T-helper 2 cell treated with Interferon-gamma antibody and Interleukin-4, amounts not matched to agents 5 μg/mL and 100 μg/mL, for 36 hours (primary cell): ENCODE results near the gene PLPP2.

Experiments
- DNase-seq: peaks from one replicate; pipeline ENCODE4 v3.0.0; 2021; ENCODE audit warnings: low spot score
- H3K27ac Mint-ChIP-seq: one replicate; pipeline ENCODE4 v1.8.0; 2021; ENCODE audit warnings: mild to moderate bottlenecking, mixed read lengths
- H3K27me3 Mint-ChIP-seq: one replicate; pipeline ENCODE4 v1.8.0; 2021; ENCODE audit warnings: low read depth, mixed read lengths
- H3K36me3 Mint-ChIP-seq: one replicate; pipeline ENCODE4 v1.8.0; 2021; ENCODE audit warnings: low read depth, mixed read lengths
- H3K4me1 Mint-ChIP-seq: one replicate; pipeline ENCODE4 v1.8.0; 2021; ENCODE audit warnings: low read depth, mixed read lengths
- H3K4me3 Mint-ChIP-seq: one replicate; pipeline ENCODE4 v1.8.0; 2022; ENCODE audit warnings: mild to moderate bottlenecking, moderate library complexity, mixed read lengths
- H3K9me3 Mint-ChIP-seq: one replicate; pipeline ENCODE4 v1.8.0; 2021; ENCODE audit warnings: mixed read lengths

Gene PLPP2

DNA sequence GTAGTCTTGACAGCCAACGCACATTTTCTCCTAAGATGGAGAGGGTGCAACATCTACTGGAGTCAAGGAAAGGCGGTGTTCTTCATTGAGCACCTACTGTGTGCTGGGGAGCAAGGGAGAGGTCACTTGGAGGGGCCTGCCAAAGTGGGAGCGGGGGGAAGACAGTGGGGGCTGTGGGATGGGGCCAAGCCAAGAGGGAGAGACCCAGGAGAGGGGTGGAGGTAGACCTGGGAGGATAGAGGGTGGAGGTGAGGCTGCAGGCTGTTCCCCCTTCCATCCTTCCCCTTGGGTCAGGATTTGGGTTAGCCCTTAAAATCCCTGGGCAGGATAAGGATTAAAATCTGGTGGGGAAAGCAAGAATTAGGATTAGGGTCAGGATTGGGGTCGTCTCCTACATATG lies 1.7 kb upstream of the PLPP2 start:
- H3K4me3 Mint-ChIP-seq, result no peak overlapping the region
- H3K27me3 Mint-ChIP-seq, result peaks cover 37% of the 10 kb centered on the region

GRCh38 chr19:292281-292884 lies 1.2 kb upstream of the PLPP2 start:
- H3K4me3 Mint-ChIP-seq, result no peak overlapping the region
- no peak for DNase-seq
- no peaks in the 10 kb centered on the region for H3K36me3 Mint-ChIP-seq
- peaks cover 38% of the 10 kb centered on the region for H3K27me3 Mint-ChIP-seq
- H3K4me1 Mint-ChIP-seq, result no peaks in the 10 kb centered on the region
- H3K27ac Mint-ChIP-seq, result no peak overlapping the region
- H3K9me3 Mint-ChIP-seq, result no peaks in the 10 kb centered on the region

More for the DNA sequence above, 1.7 kb upstream of the PLPP2 start:
- Mint-ChIP-seq H3K27ac (no peak overlapping the region), H3K4me1 (no peaks in the 10 kb centered on the region), H3K9me3 (no peaks in the 10 kb centered on the region), H3K36me3 (no peaks in the 10 kb centered on the region)
- no peak for DNase-seq

- Mint-ChIP-seq H3K4me3 (no peak overlapping the region), H3K9me3 (no peaks in the 10 kb centered on the region), H3K27ac (no peak overlapping the region), H3K27me3 (peaks cover 39% of the 10 kb centered on the region), H3K4me1 (no peaks in the 10 kb centered on the region), H3K36me3 (no peaks in the 10 kb centered on the region)
- DNase-seq, result no peak
Observed at GRCh38 chr19:291561-292280, 518 bp upstream of the PLPP2 start.

- Mint-ChIP-seq H3K4me1 (no peaks in the 10 kb centered on the region), H3K4me3 (no peak overlapping the region), H3K27ac (no peak overlapping the region), H3K27me3 (peaks cover 39% of the 10 kb centered on the region), H3K36me3 (no peaks in the 10 kb centered on the region), H3K9me3 (no peaks in the 10 kb centered on the region)
- no peak for DNase-seq
Observed at GRCh38 chr19:290372-291005, 714 bp downstream of the PLPP2 start.

- peaks cover 38% of the 10 kb centered on the region for H3K27me3 Mint-ChIP-seq
- H3K27ac Mint-ChIP-seq, result no peak overlapping the region
- DNase-seq, result no peak
- H3K9me3 Mint-ChIP-seq, result no peaks in the 10 kb centered on the region
- H3K4me1 Mint-ChIP-seq, result no peaks in the 10 kb centered on the region
- H3K4me3 Mint-ChIP-seq, result no peak overlapping the region
- H3K36me3 Mint-ChIP-seq, result no peaks in the 10 kb centered on the region
Observed at GRCh38 chr19:289651-290371, 1.4 kb downstream of the PLPP2 start.

GRCh38 chr19:288911-289310 lies 2.3 kb downstream of the PLPP2 start:
- Mint-ChIP-seq H3K4me1 (no peaks in the 10 kb centered on the region), H3K27me3 (peaks cover 29% of the 10 kb centered on the region), H3K9me3 (no peaks in the 10 kb centered on the region), H3K27ac (no peak overlapping the region), H3K4me3 (no peak overlapping the region), H3K36me3 (no peaks in the 10 kb centered on the region)
- no peak for DNase-seq

DNA sequence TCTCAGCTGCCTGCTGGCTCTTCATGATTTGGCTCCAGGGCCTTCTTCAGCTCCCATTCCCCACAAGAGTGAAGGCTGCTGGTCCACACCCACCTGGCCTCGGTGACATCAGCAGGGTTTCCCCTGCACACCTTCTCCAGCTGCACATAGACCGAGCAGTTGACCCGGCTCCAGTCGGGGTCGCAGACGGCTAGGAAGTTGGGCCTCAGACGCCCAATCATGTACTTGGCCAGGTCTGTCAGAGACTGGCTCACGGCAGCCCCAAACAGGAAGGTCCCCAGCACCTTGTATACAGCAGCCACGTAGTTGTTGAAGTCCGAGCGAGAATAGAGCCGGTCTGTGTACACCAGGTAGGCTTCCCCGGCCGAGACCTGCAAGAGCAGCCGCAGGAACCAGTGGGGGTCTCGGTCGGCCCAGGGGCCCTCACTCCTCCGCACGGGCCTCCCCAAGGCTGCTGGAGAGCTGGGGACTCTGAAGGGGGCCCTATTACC lies 3.8 kb downstream of the PLPP2 start:
- Mint-ChIP-seq H3K27me3 (peaks cover 16% of the 10 kb centered on the region), H3K9me3 (no peaks in the 10 kb centered on the region), H3K27ac (no peak overlapping the region), H3K4me3 (no peak overlapping the region), H3K4me1 (no peaks in the 10 kb centered on the region), H3K36me3 (no peaks in the 10 kb centered on the region)
- DNase-seq, result no peak

GRCh38 chr19:283395-283794 lies 7.8 kb downstream of the PLPP2 start:
- Mint-ChIP-seq H3K9me3 (no peaks in the 10 kb centered on the region), H3K27ac (no peak overlapping the region), H3K27me3 (peaks cover 2% of the 10 kb centered on the region), H3K4me1 (no peaks in the 10 kb centered on the region), H3K4me3 (no peak overlapping the region), H3K36me3 (no peaks in the 10 kb centered on the region)
- DNase-seq, result no peak

DNA sequence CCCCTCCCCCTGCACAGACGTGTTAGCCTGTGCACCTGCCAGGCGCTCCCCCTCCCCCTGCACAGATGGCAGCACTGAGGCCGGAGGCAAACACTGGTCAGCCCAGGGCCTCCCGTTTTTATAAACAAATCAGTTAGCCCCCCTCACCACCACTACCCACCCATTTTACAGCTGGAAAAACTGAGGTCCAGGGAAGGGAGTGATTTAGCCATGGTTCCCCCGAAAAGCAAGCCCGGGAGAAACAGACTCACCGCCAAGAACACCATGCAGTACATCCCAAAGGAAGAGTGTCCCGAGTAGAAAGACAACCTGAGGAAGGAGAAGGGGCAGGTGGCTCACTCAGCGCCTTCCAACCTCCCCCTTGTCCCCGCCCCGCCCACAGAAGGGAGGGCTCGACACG lies 8.7 kb downstream of the PLPP2 start:
- Mint-ChIP-seq H3K27me3 (peaks cover 2% of the 10 kb centered on the region), H3K36me3 (no peaks in the 10 kb centered on the region), H3K4me3 (no peak overlapping the region), H3K9me3 (no peaks in the 10 kb centered on the region), H3K27ac (no peak overlapping the region), H3K4me1 (no peaks in the 10 kb centered on the region)
- DNase-seq, result no peak

DNA sequence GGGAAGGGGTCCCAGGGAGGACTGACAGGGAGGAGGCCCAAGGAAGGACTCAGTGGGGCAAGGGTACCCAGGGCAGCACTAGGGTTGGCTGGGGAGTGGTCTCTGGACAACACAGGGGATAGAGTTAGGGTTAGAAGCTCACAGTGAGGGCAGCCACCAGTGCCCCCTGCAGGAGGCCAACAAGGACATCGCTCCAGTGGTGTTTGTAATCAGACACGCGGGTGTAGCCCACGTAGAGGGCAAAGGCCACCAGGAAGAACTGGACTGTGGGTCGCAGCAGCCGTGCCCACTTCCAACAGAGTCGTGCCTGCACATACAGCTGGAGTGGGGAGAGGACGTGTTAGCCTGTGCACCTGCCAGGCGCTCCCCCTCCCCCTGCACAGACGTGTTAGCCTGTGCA lies 9.2 kb downstream of the PLPP2 start:
- no peaks in the 10 kb centered on the region for H3K36me3 Mint-ChIP-seq
- peaks cover 5% of the 10 kb centered on the region for H3K27me3 Mint-ChIP-seq
- H3K27ac Mint-ChIP-seq, result no peak overlapping the region
- H3K9me3 Mint-ChIP-seq, result no peaks in the 10 kb centered on the region
- H3K4me3 Mint-ChIP-seq, result no peak overlapping the region
- no peak for DNase-seq
- no peaks in the 10 kb centered on the region for H3K4me1 Mint-ChIP-seq

DNA sequence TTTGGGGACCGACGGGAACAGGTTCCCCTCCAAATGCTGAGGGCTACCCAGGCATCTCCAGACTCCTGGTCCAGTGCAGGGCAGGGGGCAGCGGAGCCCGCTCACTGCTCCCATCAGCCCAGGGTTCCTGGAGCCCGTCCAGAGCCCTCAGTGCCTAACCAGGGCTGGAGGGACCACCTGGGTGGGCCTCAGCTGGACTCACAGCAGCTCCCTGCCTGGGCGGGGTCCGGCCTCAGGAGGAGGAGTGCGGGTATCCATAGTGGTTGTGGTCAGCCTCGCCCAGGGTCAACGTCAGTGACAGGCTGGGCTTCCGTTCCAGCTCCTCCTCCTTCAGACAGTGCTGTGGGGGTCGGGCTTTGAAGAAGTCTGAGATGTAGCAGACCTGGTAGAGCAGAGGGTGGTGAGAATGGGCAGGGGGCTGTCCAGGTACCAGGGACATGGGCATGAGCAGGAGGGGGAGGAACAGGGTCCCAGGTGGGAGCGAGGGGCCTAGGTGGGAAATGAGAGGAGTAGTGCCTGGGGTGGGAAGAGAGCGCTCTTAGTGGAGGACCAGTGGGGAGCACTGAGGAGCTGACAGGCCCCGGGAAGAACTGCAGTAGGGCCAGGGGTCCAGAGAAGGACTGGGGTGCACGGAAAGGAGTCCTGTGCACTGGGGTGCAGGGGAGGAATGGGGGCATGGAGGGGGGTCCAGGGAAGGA lies 9.9 kb downstream of the PLPP2 start:
- Mint-ChIP-seq H3K36me3 (no peaks in the 10 kb centered on the region), H3K27ac (no peak overlapping the region), H3K4me1 (no peaks in the 10 kb centered on the region), H3K4me3 (no peak overlapping the region), H3K9me3 (no peaks in the 10 kb centered on the region), H3K27me3 (peaks cover 5% of the 10 kb centered on the region)
- DNase-seq, result no peak

GRCh38 chr19:280541-281009 lies 10.6 kb downstream of the PLPP2 start:
- Mint-ChIP-seq H3K4me1 (no peaks in the 10 kb centered on the region), H3K27ac (no peak overlapping the region), H3K27me3 (peaks cover 5% of the 10 kb centered on the region), H3K4me3 (no peak overlapping the region), H3K9me3 (no peaks in the 10 kb centered on the region), H3K36me3 (no peaks in the 10 kb centered on the region)
- DNase-seq, result no peak

DNA sequence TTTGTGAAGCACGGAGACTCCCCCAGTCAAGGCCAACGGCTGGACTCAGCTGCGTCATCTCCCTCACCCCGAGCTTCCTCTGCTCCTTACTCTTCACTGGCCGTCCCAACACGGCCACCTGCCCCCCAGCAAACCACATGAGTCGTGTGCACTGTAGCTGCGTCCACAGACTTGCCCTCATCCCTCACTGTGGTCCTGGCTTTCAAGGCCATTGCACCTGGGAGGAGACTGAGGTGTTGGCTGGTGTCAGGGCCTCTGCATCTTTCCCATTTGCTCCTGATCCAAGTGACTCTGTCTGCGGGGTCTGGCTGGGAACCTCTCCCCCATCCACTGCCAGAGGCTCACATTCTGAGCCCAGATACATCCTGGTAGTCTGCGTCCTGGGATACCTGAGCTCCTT lies 11.5 kb downstream of the PLPP2 start:
- DNase-seq, result no peak
- Mint-ChIP-seq H3K9me3 (no peaks in the 10 kb centered on the region), H3K27me3 (peaks cover 5% of the 10 kb centered on the region), H3K36me3 (no peaks in the 10 kb centered on the region), H3K4me3 (no peak overlapping the region), H3K4me1 (no peaks in the 10 kb centered on the region), H3K27ac (no peak overlapping the region)
